ENCODE results near the gene NID2. TPM values are rescaled to one million over a fixed set of nuclear protein-coding genes. Genes with fewer than 3 reads are reported as not detected.

Gene NID2
- total RNA-seq, 1 experiment from 2014 or later, result 0.49 TPM

GRCh38 chr14:52013984-52014600, 54.8 kb downstream of the NID2 start:
- H3K27me3 ChIP-seq, result no peaks in the 10 kb centered on the region; the same call in 1 of the 2 replicates
- H3K4me3 ChIP-seq, result no peak overlapping the region
- no peak overlapping the region for H3K27ac ChIP-seq
- peaks cover 8% of the 10 kb centered on the region for H3K36me3 ChIP-seq
- DNase-seq, result peak; percentile 22 to 40
- H3K9me3 ChIP-seq (replicated peaks), result no peaks in the 10 kb centered on the region
- no peaks in the 10 kb centered on the region for H3K4me1 ChIP-seq

DNA sequence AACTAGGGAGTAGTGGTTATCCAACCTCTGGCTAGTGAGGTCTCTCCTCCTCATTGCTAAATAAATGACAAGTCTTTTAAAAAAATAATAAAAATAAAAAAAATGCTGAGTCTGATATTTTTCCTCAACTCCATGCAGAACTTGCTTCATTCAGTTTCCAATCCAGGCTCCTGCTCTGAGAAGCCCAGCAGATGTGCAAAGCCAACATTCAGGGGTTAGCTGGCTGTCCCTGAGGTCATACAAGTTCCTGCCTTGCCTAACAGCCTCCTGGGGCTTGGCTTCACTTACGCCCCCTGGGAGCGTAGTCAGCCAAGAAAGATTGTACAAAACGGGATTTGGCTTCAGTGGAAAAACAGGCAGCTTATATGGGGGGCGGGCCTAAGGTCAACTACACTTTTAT, 56.2 kb downstream of the NID2 start:
- no peaks in the 10 kb centered on the region; the same call in 1 of the 2 replicates for H3K27me3 ChIP-seq
- peaks cover 22% of the 10 kb centered on the region for H3K36me3 ChIP-seq
- H3K9me3 ChIP-seq (replicated peaks), result no peaks in the 10 kb centered on the region
- no peak for DNase-seq
- no peak overlapping the region for H3K27ac ChIP-seq
- H3K4me1 ChIP-seq, result no peaks in the 10 kb centered on the region
- no peak overlapping the region for H3K4me3 ChIP-seq

- H3K27me3 ChIP-seq, result no peaks in the 10 kb centered on the region; the same call in 1 of the 2 replicates
- no peak overlapping the region for H3K27ac ChIP-seq
- DNase-seq, result no peak
- H3K36me3 ChIP-seq, result peaks cover 31% of the 10 kb centered on the region
- no peaks in the 10 kb centered on the region for H3K4me1 ChIP-seq
- H3K4me3 ChIP-seq, result no peak overlapping the region
- H3K9me3 ChIP-seq (replicated peaks), result no peaks in the 10 kb centered on the region
Measured at GRCh38 chr14:52011523-52011922, 57.3 kb downstream of the NID2 start.

DNA sequence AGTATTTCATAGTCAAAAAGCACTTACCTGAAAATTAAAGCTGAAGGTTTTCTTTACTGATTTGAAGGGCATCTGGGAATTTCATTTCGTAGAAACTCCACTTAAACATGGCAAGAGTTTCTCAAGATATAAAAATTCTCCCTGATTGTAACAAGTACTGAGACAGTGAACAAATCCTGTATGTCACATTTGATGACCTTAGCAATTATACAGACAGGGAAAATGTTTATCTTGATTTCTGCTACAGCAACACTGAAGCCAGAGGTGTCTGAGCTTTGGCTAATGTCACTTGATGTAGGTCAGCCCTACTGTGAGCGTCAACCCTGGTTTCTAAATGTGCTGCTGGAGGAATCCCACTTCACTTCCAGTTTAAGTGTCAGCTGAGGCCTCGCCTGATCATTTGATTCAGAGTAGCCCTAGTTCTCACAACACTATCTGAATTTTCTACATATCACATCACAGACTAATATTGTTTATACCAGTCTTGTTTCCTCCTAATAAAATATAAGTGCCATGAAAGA, 58.6 kb downstream of the NID2 start:
- H3K36me3 ChIP-seq, result peaks cover 40% of the 10 kb centered on the region

GRCh38 chr14:52008136-52008535, 60.7 kb downstream of the NID2 start:
- Histone ChIP-seq H3K27me3 (no peaks in the 10 kb centered on the region), H3K9me3 (replicated peaks) (no peaks in the 10 kb centered on the region), H3K4me3 (no peak overlapping the region), H3K4me1 (no peaks in the 10 kb centered on the region), H3K27ac (no peak overlapping the region), H3K36me3 (peaks cover 59% of the 10 kb centered on the region)
- DNase-seq, result no peak

More for the DNA sequence above, 58.6 kb downstream of the NID2 start:
- H3K27ac ChIP-seq, result no peak overlapping the region
- DNase-seq, result no peak
- H3K4me3 ChIP-seq, result no peak overlapping the region
- no peaks in the 10 kb centered on the region for H3K27me3 ChIP-seq
- H3K9me3 ChIP-seq (replicated peaks), result no peaks in the 10 kb centered on the region
- no peaks in the 10 kb centered on the region for H3K4me1 ChIP-seq

DNA sequence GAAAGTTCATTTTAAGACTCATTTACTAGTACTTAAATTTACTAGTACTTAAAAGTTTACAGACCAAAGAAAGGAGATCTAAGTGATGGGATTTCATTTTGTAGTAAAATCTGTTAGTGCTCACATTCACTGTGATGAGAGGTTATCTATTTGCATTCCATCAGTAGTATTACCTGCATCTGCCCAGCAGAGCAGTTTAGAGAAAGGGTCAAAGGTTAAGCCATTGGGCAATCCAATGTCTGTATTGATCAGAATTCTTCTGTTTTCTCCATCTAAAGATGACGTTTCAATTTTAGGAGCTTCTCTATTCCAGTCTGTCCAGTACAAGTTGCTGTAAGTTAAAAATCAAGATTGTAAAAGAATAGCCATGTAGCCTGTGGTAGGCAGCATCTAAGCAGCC, 61.2 kb downstream of the NID2 start:
- Histone ChIP-seq H3K4me3 (no peak overlapping the region), H3K9me3 (replicated peaks) (no peaks in the 10 kb centered on the region), H3K27me3 (no peaks in the 10 kb centered on the region), H3K27ac (no peak overlapping the region), H3K4me1 (no peaks in the 10 kb centered on the region), H3K36me3 (peaks cover 62% of the 10 kb centered on the region)
- DNase-seq, result no peak

GRCh38 chr14:52007211-52007610, 61.6 kb downstream of the NID2 start:
- H3K27ac ChIP-seq, result no peak overlapping the region
- no peaks in the 10 kb centered on the region for H3K4me1 ChIP-seq
- no peaks in the 10 kb centered on the region for H3K27me3 ChIP-seq
- no peak for DNase-seq
- H3K36me3 ChIP-seq, result peaks cover 64% of the 10 kb centered on the region
- no peak overlapping the region for H3K4me3 ChIP-seq
- no peaks in the 10 kb centered on the region for H3K9me3 ChIP-seq (replicated peaks)

DNA sequence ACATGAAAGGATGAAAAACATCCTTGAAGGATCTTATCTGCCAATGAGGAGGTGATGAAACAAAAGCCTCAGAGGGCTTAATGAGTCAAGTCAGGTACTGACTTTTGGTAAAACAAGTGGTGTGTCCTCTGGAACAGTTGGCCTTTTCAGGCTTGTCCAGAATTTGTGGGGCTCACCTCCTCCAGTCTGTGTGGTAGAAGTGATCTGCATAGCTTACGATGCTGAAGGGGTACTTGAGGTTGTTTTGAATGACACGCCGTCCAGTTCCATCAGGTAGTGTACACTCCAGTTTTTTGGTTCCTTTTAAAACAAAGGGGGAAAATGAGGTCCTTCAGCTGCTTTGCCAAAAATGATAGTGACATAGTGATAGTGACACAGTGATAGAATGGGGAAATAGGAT, 62.5 kb downstream of the NID2 start:
- Histone ChIP-seq H3K4me1 (no peaks in the 10 kb centered on the region), H3K27ac (no peak overlapping the region), H3K4me3 (no peak overlapping the region), H3K27me3 (no peaks in the 10 kb centered on the region), H3K9me3 (replicated peaks) (no peaks in the 10 kb centered on the region), H3K36me3 (peaks cover 72% of the 10 kb centered on the region)
- DNase-seq, result no peak

DNA sequence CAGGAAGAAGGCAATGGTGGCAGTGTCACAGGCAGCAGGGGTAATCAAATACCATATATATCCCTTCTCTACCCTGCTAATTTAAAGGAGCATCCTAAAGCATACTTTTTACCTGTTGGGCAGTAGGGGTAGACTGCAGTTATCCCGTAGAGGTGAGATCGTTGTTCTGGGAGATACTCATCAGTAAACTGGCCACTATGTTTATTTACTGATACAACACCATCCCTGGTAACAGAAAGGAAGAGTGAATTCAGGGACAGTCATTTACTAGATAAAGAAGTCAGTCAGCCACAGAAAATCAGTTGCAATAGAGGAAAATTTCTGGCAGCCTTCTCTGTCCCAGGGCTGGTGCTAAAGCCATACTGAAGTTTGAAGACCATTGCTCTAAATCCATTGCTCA, 63.2 kb downstream of the NID2 start:
- H3K27me3 ChIP-seq, result no peaks in the 10 kb centered on the region
- H3K4me3 ChIP-seq, result no peak overlapping the region
- no peaks in the 10 kb centered on the region for H3K4me1 ChIP-seq
- H3K27ac ChIP-seq, result no peak overlapping the region
- no peak for DNase-seq
- peaks cover 76% of the 10 kb centered on the region for H3K36me3 ChIP-seq
- H3K9me3 ChIP-seq (replicated peaks), result no peaks in the 10 kb centered on the region

DNA sequence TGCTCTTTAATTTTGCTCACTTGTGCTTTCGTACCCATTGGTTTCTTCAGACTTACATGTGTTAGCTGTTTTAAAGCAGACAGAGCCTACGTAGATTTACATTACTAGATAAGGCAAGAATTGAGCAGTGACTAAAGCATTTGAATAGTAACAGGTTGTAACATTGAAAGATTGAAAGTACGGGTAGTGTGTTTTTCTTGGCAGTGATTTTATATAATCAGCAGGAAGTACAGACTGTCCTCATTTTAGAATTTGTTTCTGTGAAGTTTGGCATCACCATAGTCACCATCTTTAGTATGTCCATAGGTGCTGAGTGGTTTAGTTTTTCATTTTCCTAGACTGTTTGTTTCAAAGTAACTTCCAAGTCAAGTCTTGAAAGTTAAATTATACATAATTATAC, 65.5 kb downstream of the NID2 start:
- H3K27ac ChIP-seq, result no peak overlapping the region
- no peak overlapping the region for H3K4me3 ChIP-seq
- no peaks in the 10 kb centered on the region for H3K9me3 ChIP-seq (replicated peaks)
- H3K27me3 ChIP-seq, result no peaks in the 10 kb centered on the region
- DNase-seq, result no peak
- H3K36me3 ChIP-seq, result peaks cover 72% of the 10 kb centered on the region
- no peaks in the 10 kb centered on the region for H3K4me1 ChIP-seq

DNA sequence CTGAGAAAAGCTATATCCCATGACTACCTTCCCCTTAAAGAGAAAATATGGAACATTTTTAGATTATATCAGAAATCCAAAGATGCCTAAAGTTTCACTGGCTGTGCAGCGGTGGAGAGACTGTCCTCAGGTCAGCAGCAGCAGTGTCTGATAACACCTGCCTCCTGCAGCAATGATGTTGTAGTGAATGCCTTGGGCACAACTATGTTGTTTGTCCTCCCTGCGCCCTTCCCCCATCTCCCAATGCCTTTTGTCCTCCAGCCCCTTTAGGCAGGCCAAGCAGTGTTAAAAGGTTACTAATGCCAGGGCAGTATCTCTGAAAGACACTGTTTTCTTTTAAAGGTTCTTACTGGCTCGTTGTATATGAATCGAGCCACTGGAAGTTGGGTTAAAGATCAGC, 66.3 kb downstream of the NID2 start:
- Histone ChIP-seq H3K36me3 (peaks cover 73% of the 10 kb centered on the region), H3K4me1 (no peaks in the 10 kb centered on the region), H3K9me3 (replicated peaks) (no peaks in the 10 kb centered on the region), H3K4me3 (no peak overlapping the region), H3K27ac (no peak overlapping the region), H3K27me3 (no peaks in the 10 kb centered on the region)
- DNase-seq, result no peak

DNA sequence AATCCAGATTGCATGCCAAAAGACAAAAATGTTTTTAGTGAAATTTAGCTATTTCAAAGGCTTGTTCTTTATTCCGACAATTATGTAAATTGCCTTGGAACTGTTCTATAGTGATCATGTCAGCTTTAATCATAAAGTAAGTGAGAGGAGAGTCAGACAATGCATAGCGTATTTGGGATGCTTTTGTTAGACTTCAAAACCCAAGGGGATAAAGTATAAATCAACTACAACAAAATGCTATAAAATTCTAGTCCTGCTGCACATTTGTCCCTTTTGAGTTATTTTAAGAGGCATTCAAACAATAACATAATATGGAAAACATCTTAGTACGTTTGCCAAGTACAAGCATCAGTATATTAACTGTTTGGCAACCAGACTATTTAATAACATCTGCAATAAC, 68.2 kb downstream of the NID2 start:
- H3K27ac ChIP-seq, result no peak overlapping the region
- H3K4me1 ChIP-seq, result no peaks in the 10 kb centered on the region
- H3K27me3 ChIP-seq, result no peaks in the 10 kb centered on the region
- H3K36me3 ChIP-seq, result peaks cover 73% of the 10 kb centered on the region
- no peak overlapping the region for H3K4me3 ChIP-seq
- no peak for DNase-seq
- no peaks in the 10 kb centered on the region for H3K9me3 ChIP-seq (replicated peaks)

DNA sequence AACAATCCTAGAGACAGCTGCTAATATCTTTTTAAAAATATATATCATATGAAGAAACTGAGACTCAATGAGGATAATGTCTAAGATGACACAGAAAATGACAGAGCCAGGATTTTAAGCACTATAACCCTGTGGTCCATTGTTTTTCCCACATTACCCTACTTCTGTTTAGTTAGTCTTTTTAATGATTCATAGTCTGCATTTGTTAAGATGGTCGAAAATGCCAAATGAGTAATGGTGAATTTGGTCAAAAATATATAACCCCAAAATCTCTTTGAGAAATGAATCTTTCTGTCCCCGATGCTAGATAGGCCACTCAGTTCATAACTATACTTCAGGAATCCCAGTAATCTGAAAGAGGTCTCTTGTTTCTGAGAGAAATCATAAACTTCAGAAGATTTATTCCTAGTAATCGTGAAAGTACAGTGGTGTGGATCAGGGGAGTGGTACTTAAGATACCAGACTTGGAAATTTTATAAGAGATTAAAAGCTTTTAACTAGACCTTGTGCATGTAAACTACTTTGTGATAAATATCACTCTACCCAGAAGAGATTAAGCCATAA, 68.8 kb downstream of the NID2 start:
- no peaks in the 10 kb centered on the region for H3K27me3 ChIP-seq
- DNase-seq, result no peak
- H3K36me3 ChIP-seq, result peaks cover 74% of the 10 kb centered on the region
- no peak overlapping the region for H3K4me3 ChIP-seq
- H3K9me3 ChIP-seq (replicated peaks), result no peaks in the 10 kb centered on the region
- H3K27ac ChIP-seq, result no peak overlapping the region
- H3K4me1 ChIP-seq, result no peaks in the 10 kb centered on the region

- H3K27ac ChIP-seq, result no peak overlapping the region
- DNase-seq, result no peak
- H3K4me1 ChIP-seq, result no peaks in the 10 kb centered on the region
- H3K4me3 ChIP-seq, result no peak overlapping the region
- H3K9me3 ChIP-seq (replicated peaks), result no peaks in the 10 kb centered on the region
- no peaks in the 10 kb centered on the region for H3K27me3 ChIP-seq
- H3K36me3 ChIP-seq, result peaks cover 73% of the 10 kb centered on the region
Measured at GRCh38 chr14:51999084-51999483, 69.8 kb downstream of the NID2 start.

- DNase-seq, result no peak
- no peak overlapping the region for H3K27ac ChIP-seq
- peaks cover 74% of the 10 kb centered on the region for H3K36me3 ChIP-seq
Measured at GRCh38 chr14:51998348-51998747, 70.5 kb downstream of the NID2 start.

More at GRCh38 chr14:51998348-51998747, 70.5 kb downstream of the NID2 start:
- Histone ChIP-seq H3K27me3 (no peaks in the 10 kb centered on the region), H3K4me3 (no peak overlapping the region), H3K4me1 (no peaks in the 10 kb centered on the region), H3K9me3 (replicated peaks) (no peaks in the 10 kb centered on the region)
